SK-N-SH (cell line): ENCODE measurements around the gene DDIT3.

ENCODE experiments used
- CHD2 ChIP-seq: fragments of 150-350 bp; IDR thresholded peaks from 2 replicates; pipeline ENCODE4 v1.6.1; 2018; ENCODE audit warnings: low read length; ENCODE audit not compliant: partially characterized antibody
- CTCF ChIP-seq: fragments of 200-600 bp; sonication (generic); IDR thresholded peaks from 2 replicates; pipeline ENCODE4 v1.6.1; 2017; ENCODE audit warnings: antibody characterized with exemption, mild to moderate bottlenecking, moderate library complexity
- EP300 ChIP-seq, 2 experiments: IDR thresholded peaks; 2 replicates each; pipeline versions ENCODE4 v1.4.0 to v1.6.1; 2012; ENCODE audit warnings: borderline replicate concordance in 1 of 2, low read depth in 1 of 2, low read length in 1 of 2
- FOSL2 ChIP-seq: IDR thresholded peaks from 2 replicates; pipeline ENCODE4 v1.4.0; 2012; ENCODE audit warnings: low read depth, mild to moderate bottlenecking, moderate library complexity, borderline replicate concordance
- FOXJ3 ChIP-seq: sonication (generic); formaldehyde crosslinking; IDR thresholded peaks from 2 replicates; pipeline ENCODE4 v1.5.1; 2020; ENCODE audit warnings: mild to moderate bottlenecking, missing genetic modification reagents
- JUND ChIP-seq: IDR thresholded peaks from 2 replicates; pipeline ENCODE4 v1.4.0; 2012
- PBX3 ChIP-seq: IDR thresholded peaks from 2 replicates; pipeline ENCODE4; 2012
- POLR2AphosphoS5 ChIP-seq: IDR thresholded peaks from 2 replicates; pipeline ENCODE4 v1.6.1; 2012; ENCODE audit warnings: low read depth, low read length
- RAD21 ChIP-seq: IDR thresholded peaks from 2 replicates; pipeline ENCODE4 v1.6.1; 2012; ENCODE audit warnings: mild to moderate bottlenecking, low read length
- RCOR1 ChIP-seq: fragments of 150-350 bp; IDR thresholded peaks from 2 replicates; pipeline ENCODE4 v1.6.1; 2017; ENCODE audit warnings: antibody characterized with exemption, low read length
- RFX5 ChIP-seq: IDR thresholded peaks from 2 replicates; pipeline ENCODE4 v1.6.1; 2012; ENCODE audit warnings: mild to moderate bottlenecking, improper control_type of control experiment, low read length
- SMC3 ChIP-seq: IDR thresholded peaks from 2 replicates; pipeline ENCODE4 v1.6.1; 2012; ENCODE audit warnings: low read depth, low read length, improper control_type of control experiment
- USF2 ChIP-seq: fragments of 150-350 bp; IDR thresholded peaks from 2 replicates; pipeline ENCODE4 v1.6.1; 2017; ENCODE audit warnings: antibody characterized with exemption, low read length, low read depth, borderline replicate concordance

- TF ChIP-seq RAD21 (no peak), EP300 (IDR thresholded peaks at IDR 0.05; ENCODE audit: borderline replicate concordance in 1 of 2, low read depth in 1 of 2, low read length in 1 of 2) (no peak), CTCF (no peak), RFX5 (no peak), CHD2 (no peak), PBX3 (no peak), FOSL2 (no peak), JUND (no peak), FOXJ3 (CRISPR knock-in tag) (peak; percentile 29; the same call in 1 of the 2 replicates), POLR2AphosphoS5 (no peak), RCOR1 (no peak), USF2 (no peak), SMC3 (no peak)
Observed at GRCh38 chr12:57488402-57489156, 31.7 kb downstream of the DDIT3 start.
